Activated CD4-positive, CD25-positive, alpha-beta regulatory T cell treated with anti-CD3 and anti-CD28 coated beads, Interleukin-2, amount 50 U/mL, for 16 hours (primary cell): ENCODE measurements around the gene RAD50.
A peak's percentile ranks its signal among the peaks of the same experiment; 100 is the strongest.
"Not testable (repeated sequence)": the region's sequence is repeated elsewhere in the genome, so short reads cannot be mapped to it uniquely, and the experiment has no call there.

Experiments
- DNase-seq: peaks from one replicate; pipeline ENCODE4 v3.0.0-alpha.2; 2020; ENCODE audit warnings: low read depth, low spot score

RAD50 gene

DNA sequence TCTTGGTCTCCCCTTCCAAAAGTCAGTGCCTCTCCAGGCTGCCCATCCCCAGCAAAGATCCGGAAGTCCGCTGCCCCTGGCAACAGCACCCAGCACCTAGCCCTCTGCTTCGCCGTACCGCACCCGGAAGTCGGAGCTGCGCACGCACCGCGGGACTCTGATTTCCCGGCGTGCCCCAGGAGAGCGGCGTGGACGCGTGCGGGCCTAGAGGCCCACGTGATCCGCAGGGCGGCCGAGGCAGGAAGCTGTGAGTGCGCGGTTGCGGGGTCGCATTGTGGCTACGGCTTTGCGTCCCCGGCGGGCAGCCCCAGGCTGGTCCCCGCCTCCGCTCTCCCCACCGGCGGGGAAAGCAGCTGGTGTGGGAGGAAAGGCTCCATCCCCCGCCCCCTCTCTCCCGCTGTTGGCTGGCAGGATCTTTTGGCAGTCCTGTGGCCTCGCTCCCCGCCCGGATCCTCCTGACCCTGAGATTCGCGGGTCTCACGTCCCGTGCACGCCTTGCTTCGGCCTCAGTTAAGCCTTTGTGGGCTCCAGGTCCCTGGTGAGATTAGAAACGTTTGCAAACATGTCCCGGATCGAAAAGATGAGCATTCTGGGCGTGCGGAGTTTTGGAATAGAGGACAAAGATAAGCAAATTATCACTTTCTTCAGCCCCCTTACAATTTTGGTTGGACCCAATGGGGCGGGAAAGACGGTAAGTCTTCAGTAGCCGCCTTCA lies at the start of gene RAD50:
TSS of gene RAD50 (plus strand) at position 215 of the 715 bp plus-strand sequence. CDS start at position 563, 348 bp downstream.
- peak; percentile 83 for DNase-seq

DNA sequence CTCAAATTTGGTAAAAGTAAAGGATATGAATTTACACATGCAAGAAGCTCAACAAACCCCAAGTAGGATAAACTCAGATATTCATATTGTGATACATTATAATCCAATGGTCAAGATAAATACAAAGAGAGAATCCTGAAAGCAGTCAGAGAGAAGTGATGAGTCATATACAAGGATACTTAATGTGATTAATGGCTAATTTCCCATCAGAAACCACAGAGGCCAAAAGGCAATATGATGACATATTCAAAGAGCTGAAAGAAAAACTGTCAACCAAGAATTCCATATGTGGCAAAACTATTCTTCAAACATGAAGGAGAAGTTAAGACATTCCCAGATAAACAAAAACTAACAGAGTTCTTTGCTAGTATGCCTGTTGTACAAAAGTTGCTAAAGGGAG lies 46.7 kb upstream of the RAD50 start:
- DNase-seq, result no peak

GRCh38 chr5:132513618-132514336 lies 43.0 kb upstream of the RAD50 start:
- not testable (repeated sequence) for DNase-seq

DNA sequence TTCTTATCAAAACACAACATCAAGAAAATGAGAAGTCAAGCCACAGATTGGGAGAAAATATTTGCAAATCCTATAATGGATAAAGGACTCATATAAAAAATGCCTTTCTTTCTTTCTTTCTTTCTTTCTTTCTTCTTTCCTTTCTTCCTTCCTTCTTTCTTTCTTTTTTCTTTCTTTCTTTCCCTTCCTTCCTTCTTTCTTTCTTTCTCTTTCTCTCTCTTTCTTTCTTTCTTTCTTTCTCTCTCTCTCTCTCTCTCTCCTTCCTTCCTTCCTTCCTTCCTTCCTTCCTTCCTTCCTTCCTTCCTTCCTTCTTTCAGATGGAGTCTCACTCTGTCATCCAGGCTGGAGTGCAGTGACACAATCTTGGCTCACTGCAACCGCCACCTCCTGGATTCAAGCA lies 34.7 kb upstream of the RAD50 start:
- DNase-seq, result not testable (repeated sequence)

DNA sequence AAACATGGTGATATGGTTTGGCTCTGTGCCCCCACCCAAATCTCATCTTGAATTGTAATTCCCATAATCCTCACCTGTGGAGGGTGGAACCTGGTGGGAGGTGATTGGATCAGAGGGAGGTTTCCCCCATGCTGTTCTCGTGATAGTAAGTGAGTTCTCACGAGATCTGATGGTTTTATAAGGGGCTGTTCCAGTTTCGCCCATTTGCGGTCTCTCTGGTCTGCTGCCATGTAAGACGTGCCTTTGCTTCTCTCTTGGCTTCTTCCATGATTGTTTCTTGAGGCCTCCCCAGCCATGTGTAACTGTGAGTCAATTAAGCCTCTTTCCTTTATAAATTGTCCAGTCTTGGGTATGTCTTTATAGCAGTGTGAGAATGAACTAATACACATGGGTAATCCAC lies 31.9 kb upstream of the RAD50 start:
- not testable (repeated sequence) for DNase-seq

DNA sequence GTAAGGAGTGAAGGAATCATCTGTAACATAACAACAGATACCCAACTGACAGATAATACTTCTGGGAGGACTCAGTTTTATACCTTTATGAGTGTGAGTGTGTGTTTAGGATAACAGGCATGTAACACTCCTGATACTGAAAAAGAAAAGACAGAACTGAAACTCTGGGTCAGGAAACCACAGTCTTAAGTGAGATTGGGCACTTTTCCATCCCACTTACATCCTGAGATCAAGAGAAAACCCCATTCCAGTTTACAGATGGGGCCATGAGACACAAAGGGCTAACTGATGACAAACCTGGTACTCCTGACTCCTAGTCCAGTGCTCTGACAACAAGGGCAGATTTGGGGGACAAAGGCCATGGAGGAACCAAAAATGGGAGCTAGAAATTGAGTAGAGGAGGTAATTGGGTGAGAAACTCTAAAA lies 31.5 kb upstream of the RAD50 start:
- DNase-seq, result no peak

DNA sequence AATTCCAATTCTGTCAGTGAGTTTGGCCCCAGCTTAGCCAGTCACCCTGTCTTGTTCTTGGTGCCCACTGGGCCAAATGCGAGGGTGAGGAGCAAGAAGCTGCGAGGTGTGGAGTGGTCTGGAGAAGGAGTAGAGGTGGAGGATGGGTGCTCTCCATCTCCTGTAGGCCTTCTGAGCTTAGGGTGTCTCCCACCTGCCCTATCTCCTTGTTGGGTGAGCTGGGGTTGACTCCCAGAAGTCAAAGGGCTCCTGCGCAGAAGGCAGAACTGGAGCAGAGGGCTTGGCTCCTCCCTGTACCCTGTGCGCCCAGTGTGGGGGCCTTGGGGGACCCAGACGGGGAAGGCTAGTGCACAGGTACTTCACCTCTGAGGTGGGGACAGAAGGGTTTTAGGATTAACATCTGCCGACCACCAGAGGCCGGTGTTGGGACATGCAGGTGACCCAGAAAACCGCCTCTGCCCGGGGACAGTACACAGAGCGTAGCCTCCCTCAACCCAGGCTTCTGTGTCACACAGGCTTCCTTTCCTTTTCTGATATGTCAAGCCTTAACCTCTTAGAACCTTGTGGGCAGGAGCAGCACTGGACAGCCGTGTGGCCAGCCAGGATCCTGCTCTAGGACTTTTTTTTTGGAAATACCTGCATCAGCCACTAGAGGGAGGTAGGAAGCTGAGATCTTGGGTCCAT lies 30.3 kb upstream of the RAD50 start:
- DNase-seq, result no peak

DNA sequence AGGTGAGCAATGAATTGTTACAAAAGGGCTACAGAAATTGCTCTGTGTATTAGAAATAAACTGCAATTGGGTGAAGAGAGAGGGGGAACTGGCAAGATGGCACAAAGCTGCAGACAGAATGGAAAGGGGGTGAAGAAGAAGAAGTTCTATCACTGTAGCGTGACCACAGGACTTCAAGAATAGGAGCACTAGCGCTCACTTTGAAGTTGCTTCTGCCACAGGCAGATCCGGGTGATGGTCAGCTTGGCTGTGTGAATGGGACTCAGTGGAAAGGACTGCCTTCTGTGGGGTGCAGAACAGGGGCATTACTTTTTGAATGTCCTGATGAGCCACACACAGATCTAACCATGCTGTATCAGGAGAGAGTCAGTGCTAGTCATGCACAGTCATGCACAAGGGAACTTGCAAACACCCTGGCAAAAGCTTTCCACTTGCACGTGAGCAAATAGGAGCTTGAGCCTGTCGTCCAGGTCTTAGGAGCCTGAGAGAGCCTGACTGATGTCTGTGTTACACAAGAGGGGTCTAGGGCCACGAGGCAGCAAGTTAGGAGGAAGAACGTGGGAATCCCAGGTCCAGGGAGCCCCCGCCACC lies 29.7 kb upstream of the RAD50 start:
- no peak for DNase-seq

DNA sequence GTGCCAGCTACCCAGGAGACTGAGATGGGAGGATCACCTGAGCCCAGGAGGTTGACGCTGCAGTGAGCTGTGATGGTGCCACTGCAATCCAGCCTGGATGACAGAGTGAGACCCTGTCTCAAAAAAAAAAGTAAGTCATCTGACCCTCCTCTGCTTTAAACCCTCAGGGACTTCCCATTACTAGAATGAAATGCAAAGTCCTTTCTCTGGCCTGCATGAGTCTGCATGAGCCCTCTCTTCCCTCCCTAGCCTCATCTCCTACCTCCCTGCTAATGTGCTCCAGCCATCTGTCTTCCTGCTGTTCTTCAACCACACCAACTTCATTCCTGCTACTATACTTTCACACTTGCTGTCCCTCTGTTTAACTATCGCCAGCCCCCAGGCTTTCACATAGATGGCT lies 28.8 kb upstream of the RAD50 start:
- no peak for DNase-seq

DNA sequence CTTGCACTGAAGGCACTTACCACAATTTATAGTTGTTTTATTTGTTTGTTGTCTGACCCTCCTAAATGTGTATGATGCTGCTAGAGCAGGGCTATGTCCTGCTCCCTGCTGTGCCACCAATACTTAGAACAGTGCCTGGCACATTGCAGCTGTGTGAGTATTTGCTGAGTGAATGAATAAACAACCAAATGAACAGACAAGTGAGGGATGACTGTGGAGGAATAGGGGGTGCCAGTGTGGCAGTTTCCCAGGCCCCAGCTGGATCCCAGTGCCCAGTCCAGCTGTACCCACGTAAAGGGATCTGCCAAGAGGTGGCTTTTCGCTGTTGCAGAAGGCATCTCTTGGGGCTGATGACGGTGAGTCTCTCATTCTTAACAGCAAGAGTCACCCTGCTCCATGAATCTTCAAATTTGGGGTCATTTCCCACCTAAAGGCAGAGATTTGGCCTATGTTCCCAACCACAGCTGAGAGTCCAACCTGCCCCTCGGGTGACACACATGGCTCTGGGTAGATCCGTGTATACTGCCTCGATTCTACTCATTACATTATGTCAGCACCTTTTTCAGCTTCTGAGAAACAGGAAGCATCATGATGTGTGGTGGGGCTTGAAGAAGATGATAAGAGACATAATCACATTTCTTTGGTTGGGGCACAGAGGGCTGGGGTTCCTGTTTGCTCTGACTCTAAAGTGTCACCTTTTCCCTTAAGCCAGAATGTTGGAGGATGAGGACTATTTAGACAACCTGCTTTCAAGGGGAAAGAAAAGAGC lies 27.7 kb upstream of the RAD50 start:
- DNase-seq, result no peak

DNA sequence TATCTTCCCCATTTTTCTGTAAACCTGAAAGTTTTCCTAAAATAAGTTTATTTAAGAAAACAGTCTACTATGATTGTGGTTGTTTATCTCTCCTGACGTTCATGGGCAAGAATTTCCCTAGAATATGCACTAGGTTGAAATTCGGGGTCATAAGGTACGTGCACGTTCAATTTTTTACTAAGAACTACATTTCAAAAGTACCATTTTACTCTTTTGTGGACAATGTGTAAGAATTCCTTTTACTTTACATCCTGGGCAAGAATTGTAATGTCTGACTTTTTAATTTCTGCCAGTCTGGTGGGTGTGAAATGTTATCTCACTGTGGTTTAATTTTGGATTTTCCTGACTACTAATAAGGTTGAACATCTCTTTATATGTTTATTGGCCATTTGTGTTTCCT lies 25.8 kb upstream of the RAD50 start:
- DNase-seq, result no peak

DNA sequence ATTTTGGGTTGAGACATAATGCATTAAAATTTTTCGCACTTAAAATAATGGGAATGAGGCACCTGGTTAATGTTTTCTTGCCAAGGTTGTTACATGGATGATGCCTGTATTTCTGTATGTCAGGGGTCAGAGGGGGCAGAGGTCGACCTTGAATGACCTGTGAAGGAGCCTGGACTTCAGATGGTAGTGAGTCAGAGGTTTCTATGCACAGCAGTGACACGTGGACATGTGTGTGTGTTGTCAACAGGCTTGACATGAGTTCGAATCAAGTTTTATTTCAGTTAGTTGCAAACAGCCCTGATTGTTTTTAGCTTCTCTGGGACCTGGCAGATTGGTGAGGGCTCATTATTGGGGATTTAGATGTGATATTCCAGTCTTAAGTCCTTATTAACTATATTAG lies 17.1 kb upstream of the RAD50 start:
- DNase-seq, result no peak

- no peak for DNase-seq
These were observed 16.6 kb upstream of the RAD50 start for GRCh38 chr5:132540149-132540548.

DNA sequence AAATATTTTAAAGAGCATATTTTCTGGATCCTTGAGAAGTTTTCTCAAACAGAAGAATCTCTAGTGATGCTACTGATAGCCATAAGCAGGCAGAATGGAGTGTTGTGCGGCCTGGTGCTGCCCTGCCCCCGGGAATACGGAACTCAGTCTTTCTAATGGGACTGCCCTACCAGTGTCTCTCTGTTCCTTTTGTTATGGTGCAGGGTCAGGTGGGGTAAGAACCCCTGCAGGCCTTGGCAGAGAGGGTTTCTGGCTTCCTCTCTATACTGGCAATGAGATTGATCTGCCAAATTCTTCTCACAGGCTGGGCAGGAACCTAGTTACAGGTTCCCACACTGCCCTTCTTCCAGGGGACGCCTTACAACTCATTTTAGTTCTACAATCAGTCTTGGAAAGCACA lies 16.0 kb upstream of the RAD50 start:
- no peak for DNase-seq

- no peak for DNase-seq
These were observed 13.1 kb upstream of the RAD50 start, which contains the start of gene IL5 for GRCh38 chr5:132543472-132544201. IL5 (minus strand) TSS chr5:132543522; CDS start chr5:132543478, 44 bp downstream.

DNA sequence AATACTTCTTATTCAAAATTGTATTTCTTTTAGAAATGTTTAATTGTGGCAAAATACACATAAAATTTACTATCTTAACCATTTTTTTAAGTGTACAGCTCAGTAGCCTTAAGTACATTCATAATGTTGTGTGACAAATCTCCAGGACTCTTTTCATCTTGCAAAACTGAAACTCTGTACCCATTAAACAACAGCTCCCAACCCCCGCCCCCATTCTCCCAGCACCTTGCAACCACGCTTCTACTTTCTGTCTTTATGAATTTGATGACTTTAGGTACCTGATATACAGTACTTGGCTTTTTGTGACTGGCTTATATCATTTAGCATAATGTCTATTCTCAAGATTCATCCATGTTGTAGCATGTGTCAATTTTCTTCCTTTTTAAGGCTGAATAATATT lies 10.7 kb upstream of the RAD50 start:
- DNase-seq, result no peak

DNA sequence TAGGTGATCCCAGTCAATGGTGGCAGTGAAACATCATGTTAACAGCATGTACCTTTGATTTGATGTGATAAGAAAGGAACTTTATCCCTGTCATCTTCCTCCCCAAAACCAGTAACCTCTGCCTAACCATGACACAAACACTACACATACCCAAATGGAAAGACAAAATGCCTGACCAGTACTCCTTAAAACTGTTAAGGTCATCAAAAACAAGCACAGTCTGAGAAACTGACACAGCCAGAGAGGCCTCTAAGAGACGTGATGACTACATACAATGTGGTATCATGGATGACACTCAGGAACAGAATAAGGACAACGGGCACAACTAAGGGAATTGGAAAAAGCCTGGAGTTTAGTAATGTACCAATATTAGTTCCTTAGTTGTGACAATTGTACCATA lies 9.5 kb upstream of the RAD50 start:
- DNase-seq, result no peak

GRCh38 chr5:132548834-132549233 lies 7.9 kb upstream of the RAD50 start:
- not testable (repeated sequence) for DNase-seq

DNA sequence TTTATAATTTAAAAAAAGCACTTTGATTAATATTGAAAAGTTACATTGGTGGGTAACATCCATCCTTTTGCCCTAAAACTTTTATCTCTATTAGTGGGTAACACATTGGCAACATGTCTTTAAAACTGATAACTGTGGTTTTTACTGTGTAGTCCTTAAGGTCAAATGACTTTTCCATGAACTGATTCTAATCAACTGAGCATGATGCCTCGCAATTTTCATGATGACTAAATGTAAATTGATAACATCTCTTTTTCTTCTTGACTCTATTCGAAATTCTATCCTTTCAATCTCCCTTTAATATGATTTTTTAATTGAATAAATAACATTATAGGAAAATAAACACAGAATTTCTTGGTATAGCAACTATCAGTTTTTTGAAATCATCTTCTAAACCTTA lies 7.2 kb upstream of the RAD50 start:
- DNase-seq, result no peak

- no peak for DNase-seq
These were observed 519 bp upstream of the RAD50 start for GRCh38 chr5:132556153-132556762.
